ENCODE data around the gene NR5A2.

GRCh38 chr1:200133123-200133522, 105.6 kb downstream of the NR5A2 start:
- no peak for TF ChIP-seq POLR2A (IDR thresholded peaks at IDR 0.05)
- TF ChIP-seq, protein P1, sequence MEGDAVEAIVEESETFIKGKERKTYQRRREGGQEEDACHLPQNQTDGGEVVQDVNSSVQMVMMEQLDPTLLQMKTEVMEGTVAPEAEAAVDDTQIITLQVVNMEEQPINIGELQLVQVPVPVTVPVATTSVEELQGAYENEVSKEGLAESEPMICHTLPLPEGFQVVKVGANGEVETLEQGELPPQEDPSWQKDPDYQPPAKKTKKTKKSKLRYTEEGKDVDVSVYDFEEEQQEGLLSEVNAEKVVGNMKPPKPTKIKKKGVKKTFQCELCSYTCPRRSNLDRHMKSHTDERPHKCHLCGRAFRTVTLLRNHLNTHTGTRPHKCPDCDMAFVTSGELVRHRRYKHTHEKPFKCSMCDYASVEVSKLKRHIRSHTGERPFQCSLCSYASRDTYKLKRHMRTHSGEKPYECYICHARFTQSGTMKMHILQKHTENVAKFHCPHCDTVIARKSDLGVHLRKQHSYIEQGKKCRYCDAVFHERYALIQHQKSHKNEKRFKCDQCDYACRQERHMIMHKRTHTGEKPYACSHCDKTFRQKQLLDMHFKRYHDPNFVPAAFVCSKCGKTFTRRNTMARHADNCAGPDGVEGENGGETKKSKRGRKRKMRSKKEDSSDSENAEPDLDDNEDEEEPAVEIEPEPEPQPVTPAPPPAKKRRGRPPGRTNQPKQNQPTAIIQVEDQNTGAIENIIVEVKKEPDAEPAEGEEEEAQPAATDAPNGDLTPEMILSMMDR (IDR thresholded peaks at IDR 0.05 in 4 of 5, conservative IDR thresholded peaks at IDR 0.05 in 1 of 5): no peak

Measured in gastrocnemius medialis (tissue), 4 donors.